ENCODE results near the gene CHCHD6.

Gene CHCHD6

GRCh38 chr3:126723237-126723636, 19.2 kb downstream of the CHCHD6 start:
- Histone ChIP-seq H2BK15ac (ENCODE audit: low read length) (no peak overlapping the region), H3K9me3 (replicated peaks in 1 of 2; ENCODE audit: control insufficient read depth in 2 of 2, insufficient read depth in 1 of 2, low read depth in 1 of 2, low read length in 2 of 2) (peaks cover 0 to 18% of the 10 kb centered on the region in 2 donors), H3K18ac (ENCODE audit: low read length) (no peak overlapping the region), H3K79me1 (ENCODE audit: low read depth, low read length) (no peaks in the 10 kb centered on the region), H3K4ac (ENCODE audit: low read length) (no peak overlapping the region), H2AK5ac (ENCODE audit: low read depth, low read length) (no peak overlapping the region), H3K14ac (ENCODE audit: low read length) (no peak overlapping the region), H3K36me3 (replicated peaks in 1 of 2; ENCODE audit: control insufficient read depth in 2 of 2, insufficient read depth in 2 of 2, low read length in 2 of 2) (peaks cover 6 to 12% of the 10 kb centered on the region in 2 donors), H4K91ac (ENCODE audit: low read depth, low read length, poor library complexity) (no peak overlapping the region), H3K4me1 (ENCODE audit: control insufficient read depth in 2 of 2, insufficient read depth in 1 of 2, low read depth in 1 of 2, low read length in 2 of 2) (peaks cover 0 to 2% of the 10 kb centered on the region in 2 donors), H2BK120ac (ENCODE audit: low read depth, low read length) (no peak overlapping the region), H3K27me3 (ENCODE audit: control insufficient read depth in 3 of 3, insufficient read depth in 3 of 3, low read depth in 1 of 3, low read length in 3 of 3) (no peaks in the 10 kb centered on the region), H2BK5ac (ENCODE audit: low read length) (no peak overlapping the region), H3K4me2 (ENCODE audit: insufficient read depth, low read length, poor library complexity, severe bottlenecking) (no peak overlapping the region), H4K8ac (ENCODE audit: low read depth, low read length) (no peak overlapping the region), H3K23ac (ENCODE audit: low read depth, low read length, poor library complexity) (no peak overlapping the region), H3K9ac (ENCODE audit: low read depth, low read length, poor library complexity) (no peak overlapping the region), H2BK12ac (ENCODE audit: low read length) (no peak overlapping the region), H2AFZ (ENCODE audit: low read length) (no peak overlapping the region), H3K4me3 (ENCODE audit: low read length in 2 of 2) (no peak overlapping the region), H3K27ac (replicated peaks; ENCODE audit: low read length) (no peak overlapping the region)
- DNase-seq (ENCODE audit: low spot score): no peak
- no CpG with 5 or more reads among the region's 2 CpGs for WGBS, 2 donors (ENCODE audit: extremely low coverage in 2 of 2, insufficient read length in 2 of 2, insufficient replicate concordance in 1 of 2)

GRCh38 chr3:126723801-126724200, 19.8 kb downstream of the CHCHD6 start:
- no peak for DNase-seq (ENCODE audit: low spot score)
- no peak overlapping the region for H2BK12ac ChIP-seq (ENCODE audit: low read length)
- no peak overlapping the region for H3K4me2 ChIP-seq (ENCODE audit: insufficient read depth, low read length, poor library complexity, severe bottlenecking)
- H3K4me1 ChIP-seq (ENCODE audit: control insufficient read depth in 2 of 2, insufficient read depth in 1 of 2, low read depth in 1 of 2, low read length in 2 of 2): peaks cover 0 to 2% of the 10 kb centered on the region in 2 donors
- H3K18ac ChIP-seq (ENCODE audit: low read length): no peak overlapping the region
- no peak overlapping the region for H3K23ac ChIP-seq (ENCODE audit: low read depth, low read length, poor library complexity)
- H3K79me1 ChIP-seq (ENCODE audit: low read depth, low read length): no peaks in the 10 kb centered on the region
- WGBS, 2 donors (ENCODE audit: extremely low coverage in 2 of 2, insufficient read length in 2 of 2, insufficient replicate concordance in 1 of 2): no CpG with 5 or more reads among the region's 1 CpG
- H3K4me3 ChIP-seq (ENCODE audit: low read length in 2 of 2): no peak overlapping the region
- peaks cover 0 to 18% of the 10 kb centered on the region in 2 donors for H3K9me3 ChIP-seq (replicated peaks in 1 of 2; ENCODE audit: control insufficient read depth in 2 of 2, insufficient read depth in 1 of 2, low read depth in 1 of 2, low read length in 2 of 2)
- no peak overlapping the region for H3K14ac ChIP-seq (ENCODE audit: low read length)
- no peak overlapping the region for H4K8ac ChIP-seq (ENCODE audit: low read depth, low read length)
- no peak overlapping the region for H2BK5ac ChIP-seq (ENCODE audit: low read length)
- no peak overlapping the region for H2BK15ac ChIP-seq (ENCODE audit: low read length)
- H3K27me3 ChIP-seq (ENCODE audit: control insufficient read depth in 3 of 3, insufficient read depth in 3 of 3, low read depth in 1 of 3, low read length in 3 of 3): no peaks in the 10 kb centered on the region
- H3K27ac ChIP-seq (replicated peaks; ENCODE audit: low read length): no peak overlapping the region
- H2BK120ac ChIP-seq (ENCODE audit: low read depth, low read length): no peak overlapping the region
- no peak overlapping the region for H2AK5ac ChIP-seq (ENCODE audit: low read depth, low read length)
- no peak overlapping the region for H3K4ac ChIP-seq (ENCODE audit: low read length)
- no peak overlapping the region for H4K91ac ChIP-seq (ENCODE audit: low read depth, low read length, poor library complexity)
- H2AFZ ChIP-seq (ENCODE audit: low read length): no peak overlapping the region
- peaks cover 6 to 16% of the 10 kb centered on the region in 2 donors for H3K36me3 ChIP-seq (replicated peaks in 1 of 2; ENCODE audit: control insufficient read depth in 2 of 2, insufficient read depth in 2 of 2, low read length in 2 of 2)
- no peak overlapping the region for H3K9ac ChIP-seq (ENCODE audit: low read depth, low read length, poor library complexity)

GRCh38 chr3:126728680-126729079, 24.6 kb downstream of the CHCHD6 start:
- H3K4me1 ChIP-seq (ENCODE audit: control insufficient read depth in 2 of 2, insufficient read depth in 1 of 2, low read depth in 1 of 2, low read length in 2 of 2): no peaks in the 10 kb centered on the region
- H3K9me3 ChIP-seq (replicated peaks in 1 of 2; ENCODE audit: control insufficient read depth in 2 of 2, insufficient read depth in 1 of 2, low read depth in 1 of 2, low read length in 2 of 2): peaks cover 0 to 18% of the 10 kb centered on the region in 2 donors
- no peak overlapping the region for H2AFZ ChIP-seq (ENCODE audit: low read length)
- H4K91ac ChIP-seq (ENCODE audit: low read depth, low read length, poor library complexity): no peak overlapping the region
- no peak overlapping the region for H3K4me2 ChIP-seq (ENCODE audit: insufficient read depth, low read length, poor library complexity, severe bottlenecking)
- H2BK15ac ChIP-seq (ENCODE audit: low read length): no peak overlapping the region
- H3K36me3 ChIP-seq (replicated peaks in 1 of 2; ENCODE audit: control insufficient read depth in 2 of 2, insufficient read depth in 2 of 2, low read length in 2 of 2): peaks cover 16 to 41% of the 10 kb centered on the region in 2 donors
- no peak overlapping the region for H3K4ac ChIP-seq (ENCODE audit: low read length)
- H2BK5ac ChIP-seq (ENCODE audit: low read length): no peak overlapping the region
- no CpG with 5 or more reads among the region's 1 CpG for WGBS, 2 donors (ENCODE audit: extremely low coverage in 2 of 2, insufficient read length in 2 of 2, insufficient replicate concordance in 1 of 2)
- no peak overlapping the region for H3K9ac ChIP-seq (ENCODE audit: low read depth, low read length, poor library complexity)
- H3K27ac ChIP-seq (replicated peaks; ENCODE audit: low read length): no peak overlapping the region
- no peak overlapping the region for H3K23ac ChIP-seq (ENCODE audit: low read depth, low read length, poor library complexity)
- H2AK5ac ChIP-seq (ENCODE audit: low read depth, low read length): no peak overlapping the region
- H2BK12ac ChIP-seq (ENCODE audit: low read length): no peak overlapping the region
- no peak for DNase-seq (ENCODE audit: low spot score)
- H4K8ac ChIP-seq (ENCODE audit: low read depth, low read length): no peak overlapping the region
- H3K27me3 ChIP-seq (ENCODE audit: control insufficient read depth in 3 of 3, insufficient read depth in 3 of 3, low read depth in 1 of 3, low read length in 3 of 3): no peaks in the 10 kb centered on the region
- H3K79me1 ChIP-seq (ENCODE audit: low read depth, low read length): no peaks in the 10 kb centered on the region
- no peak overlapping the region for H2BK120ac ChIP-seq (ENCODE audit: low read depth, low read length)
- H3K4me3 ChIP-seq (ENCODE audit: low read length in 2 of 2): no peak overlapping the region
- no peak overlapping the region for H3K14ac ChIP-seq (ENCODE audit: low read length)
- H3K18ac ChIP-seq (ENCODE audit: low read length): no peak overlapping the region

GRCh38 chr3:126730376-126730775, 26.3 kb downstream of the CHCHD6 start:
- Histone ChIP-seq H3K27me3 (ENCODE audit: control insufficient read depth in 3 of 3, insufficient read depth in 3 of 3, low read depth in 1 of 3, low read length in 3 of 3) (no peaks in the 10 kb centered on the region), H2BK15ac (ENCODE audit: low read length) (no peak overlapping the region), H3K9ac (ENCODE audit: low read depth, low read length, poor library complexity) (no peak overlapping the region), H2BK5ac (ENCODE audit: low read length) (no peak overlapping the region), H3K79me1 (ENCODE audit: low read depth, low read length) (no peaks in the 10 kb centered on the region), H4K8ac (ENCODE audit: low read depth, low read length) (no peak overlapping the region), H3K14ac (ENCODE audit: low read length) (no peak overlapping the region), H2BK120ac (ENCODE audit: low read depth, low read length) (no peak overlapping the region), H4K91ac (ENCODE audit: low read depth, low read length, poor library complexity) (no peak overlapping the region), H3K23ac (ENCODE audit: low read depth, low read length, poor library complexity) (no peak overlapping the region), H3K9me3 (replicated peaks in 1 of 2; ENCODE audit: control insufficient read depth in 2 of 2, insufficient read depth in 1 of 2, low read depth in 1 of 2, low read length in 2 of 2) (peaks cover 0 to 3% of the 10 kb centered on the region in 2 donors), H3K4me3 (ENCODE audit: low read length in 2 of 2) (no peak overlapping the region), H3K4ac (ENCODE audit: low read length) (no peak overlapping the region), H3K4me2 (ENCODE audit: insufficient read depth, low read length, poor library complexity, severe bottlenecking) (no peak overlapping the region), H2AK5ac (ENCODE audit: low read depth, low read length) (no peak overlapping the region), H3K18ac (ENCODE audit: low read length) (no peak overlapping the region), H3K4me1 (ENCODE audit: control insufficient read depth in 2 of 2, insufficient read depth in 1 of 2, low read depth in 1 of 2, low read length in 2 of 2) (no peaks in the 10 kb centered on the region), H3K36me3 (replicated peaks in 1 of 2; ENCODE audit: control insufficient read depth in 2 of 2, insufficient read depth in 2 of 2, low read length in 2 of 2) (peaks cover 21 to 58% of the 10 kb centered on the region in 2 donors), H2BK12ac (ENCODE audit: low read length) (no peak overlapping the region), H2AFZ (ENCODE audit: low read length) (no peak overlapping the region), H3K27ac (replicated peaks; ENCODE audit: low read length) (no peak overlapping the region)
- WGBS, 2 donors (ENCODE audit: extremely low coverage in 2 of 2, insufficient read length in 2 of 2, insufficient replicate concordance in 1 of 2): no CpG with 5 or more reads among the region's 7 CpGs
- DNase-seq (ENCODE audit: low spot score): no peak
